ENCODE results near the gene SYNE3. TPM values are rescaled to one million over a fixed set of nuclear protein-coding genes. Genes with fewer than 3 reads are reported as not detected.

The SYNE3 gene
- total RNA-seq, 1 experiment from 2014 or later, result 6.2 TPM

DNA sequence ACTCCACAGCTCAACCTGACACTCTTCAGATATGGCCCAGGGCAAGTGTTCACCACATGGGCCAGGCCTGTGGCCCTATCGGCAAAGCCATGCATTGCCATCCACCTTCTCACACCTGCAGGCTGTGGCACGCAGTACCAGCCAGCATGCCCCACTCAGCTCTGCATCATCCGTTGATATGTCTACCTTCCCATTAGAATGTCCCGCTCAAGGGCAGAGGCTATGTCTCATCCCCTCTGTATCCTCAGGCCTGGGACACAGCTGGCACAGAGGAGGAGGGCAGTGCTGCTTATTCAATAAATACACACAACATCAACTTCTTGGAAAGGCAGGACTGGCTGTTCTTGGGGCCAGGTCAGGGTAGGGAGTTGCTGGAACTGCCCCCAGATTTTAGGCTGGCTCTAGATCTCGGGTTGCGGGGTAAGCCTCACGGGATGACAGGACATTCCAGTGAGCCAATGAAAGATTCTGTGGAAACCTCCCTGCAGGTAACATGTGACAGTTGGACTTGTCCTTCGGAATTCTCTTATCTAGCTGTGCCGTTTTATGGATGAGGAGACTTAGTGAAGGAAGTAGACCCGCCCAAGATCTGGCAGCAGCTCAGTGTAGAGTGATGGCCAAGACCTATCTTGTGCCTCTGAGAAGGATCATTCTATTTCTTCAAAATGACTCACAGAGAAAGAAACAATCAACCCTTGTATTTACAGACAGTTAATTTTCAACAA is 25.6 kb downstream of the SYNE3 start:
- no peaks in the 10 kb centered on the region for H3K36me3 ChIP-seq (ENCODE audit: control insufficient read depth, insufficient read depth, low read length)
- no peak for ATAC-seq
- H3K27me3 ChIP-seq (ENCODE audit: control insufficient read depth, insufficient read depth, low read length), result no peaks in the 10 kb centered on the region
- no peak overlapping the region for H3K27ac ChIP-seq (ENCODE audit: low read length)
- no peak overlapping the region for H3K4me3 ChIP-seq (ENCODE audit: low read depth in 2 of 2, low read length in 2 of 2)
- H3K9me3 ChIP-seq (ENCODE audit: control insufficient read depth, insufficient read depth, low read depth, low read length), result no peaks in the 10 kb centered on the region
- ChIA-PET POLR2A (no interaction called here), CTCF (no interaction called here)
- intact Hi-C loops (cut with micrococcal nuclease; ENCODE audit: unreplicated experiment), result no loop called here
- H3K4me1 ChIP-seq (ENCODE audit: control insufficient read depth, insufficient read depth, low read length), result no peaks in the 10 kb centered on the region
- in situ Hi-C loops (cut with HindIII; ENCODE audit: low pct_unique_long_range_greater_than_20kb, low sequenced_read_pairs), result no loop called here
- BruUV-seq (replicated peaks), result no TSS peak
- TF ChIP-seq, protein P1, sequence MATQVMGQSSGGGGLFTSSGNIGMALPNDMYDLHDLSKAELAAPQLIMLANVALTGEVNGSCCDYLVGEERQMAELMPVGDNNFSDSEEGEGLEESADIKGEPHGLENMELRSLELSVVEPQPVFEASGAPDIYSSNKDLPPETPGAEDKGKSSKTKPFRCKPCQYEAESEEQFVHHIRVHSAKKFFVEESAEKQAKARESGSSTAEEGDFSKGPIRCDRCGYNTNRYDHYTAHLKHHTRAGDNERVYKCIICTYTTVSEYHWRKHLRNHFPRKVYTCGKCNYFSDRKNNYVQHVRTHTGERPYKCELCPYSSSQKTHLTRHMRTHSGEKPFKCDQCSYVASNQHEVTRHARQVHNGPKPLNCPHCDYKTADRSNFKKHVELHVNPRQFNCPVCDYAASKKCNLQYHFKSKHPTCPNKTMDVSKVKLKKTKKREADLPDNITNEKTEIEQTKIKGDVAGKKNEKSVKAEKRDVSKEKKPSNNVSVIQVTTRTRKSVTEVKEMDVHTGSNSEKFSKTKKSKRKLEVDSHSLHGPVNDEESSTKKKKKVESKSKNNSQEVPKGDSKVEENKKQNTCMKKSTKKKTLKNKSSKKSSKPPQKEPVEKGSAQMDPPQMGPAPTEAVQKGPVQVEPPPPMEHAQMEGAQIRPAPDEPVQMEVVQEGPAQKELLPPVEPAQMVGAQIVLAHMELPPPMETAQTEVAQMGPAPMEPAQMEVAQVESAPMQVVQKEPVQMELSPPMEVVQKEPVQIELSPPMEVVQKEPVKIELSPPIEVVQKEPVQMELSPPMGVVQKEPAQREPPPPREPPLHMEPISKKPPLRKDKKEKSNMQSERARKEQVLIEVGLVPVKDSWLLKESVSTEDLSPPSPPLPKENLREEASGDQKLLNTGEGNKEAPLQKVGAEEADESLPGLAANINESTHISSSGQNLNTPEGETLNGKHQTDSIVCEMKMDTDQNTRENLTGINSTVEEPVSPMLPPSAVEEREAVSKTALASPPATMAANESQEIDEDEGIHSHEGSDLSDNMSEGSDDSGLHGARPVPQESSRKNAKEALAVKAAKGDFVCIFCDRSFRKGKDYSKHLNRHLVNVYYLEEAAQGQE (IDR thresholded peaks at IDR 0.05; ENCODE audit: insufficient read depth in 1 of 2, low read depth in 2 of 2, low read length in 1 of 2), result no peak
- TF ChIP-seq, protein P2, sequence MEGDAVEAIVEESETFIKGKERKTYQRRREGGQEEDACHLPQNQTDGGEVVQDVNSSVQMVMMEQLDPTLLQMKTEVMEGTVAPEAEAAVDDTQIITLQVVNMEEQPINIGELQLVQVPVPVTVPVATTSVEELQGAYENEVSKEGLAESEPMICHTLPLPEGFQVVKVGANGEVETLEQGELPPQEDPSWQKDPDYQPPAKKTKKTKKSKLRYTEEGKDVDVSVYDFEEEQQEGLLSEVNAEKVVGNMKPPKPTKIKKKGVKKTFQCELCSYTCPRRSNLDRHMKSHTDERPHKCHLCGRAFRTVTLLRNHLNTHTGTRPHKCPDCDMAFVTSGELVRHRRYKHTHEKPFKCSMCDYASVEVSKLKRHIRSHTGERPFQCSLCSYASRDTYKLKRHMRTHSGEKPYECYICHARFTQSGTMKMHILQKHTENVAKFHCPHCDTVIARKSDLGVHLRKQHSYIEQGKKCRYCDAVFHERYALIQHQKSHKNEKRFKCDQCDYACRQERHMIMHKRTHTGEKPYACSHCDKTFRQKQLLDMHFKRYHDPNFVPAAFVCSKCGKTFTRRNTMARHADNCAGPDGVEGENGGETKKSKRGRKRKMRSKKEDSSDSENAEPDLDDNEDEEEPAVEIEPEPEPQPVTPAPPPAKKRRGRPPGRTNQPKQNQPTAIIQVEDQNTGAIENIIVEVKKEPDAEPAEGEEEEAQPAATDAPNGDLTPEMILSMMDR (IDR thresholded peaks at IDR 0.05), result no peak
- TF ChIP-seq POLR2AphosphoS5 (IDR thresholded peaks at IDR 0.05; ENCODE audit: low read depth, low read length), result no peak
- TF ChIP-seq TCF7L2 (IDR thresholded peaks at IDR 0.05; ENCODE audit: low read depth, low read length), result no peak
- no peak for DNase-seq (ENCODE audit: low read depth, low spot score)

GRCh38 chr14:95490138-95490509 is 26.3 kb downstream of the SYNE3 start:
- no peaks in the 10 kb centered on the region for H3K9me3 ChIP-seq (ENCODE audit: control insufficient read depth, insufficient read depth, low read depth, low read length)
- in situ Hi-C loops (cut with HindIII; ENCODE audit: low pct_unique_long_range_greater_than_20kb, low sequenced_read_pairs) (no loop called here), intact Hi-C loops (cut with micrococcal nuclease; ENCODE audit: unreplicated experiment) (no loop called here)
- H3K4me1 ChIP-seq (ENCODE audit: control insufficient read depth, insufficient read depth, low read length), result no peaks in the 10 kb centered on the region
- no peaks in the 10 kb centered on the region for H3K36me3 ChIP-seq (ENCODE audit: control insufficient read depth, insufficient read depth, low read length)
- H3K4me3 ChIP-seq (ENCODE audit: low read depth in 2 of 2, low read length in 2 of 2), result no peak overlapping the region
- H3K27ac ChIP-seq (ENCODE audit: low read length), result no peak overlapping the region
- no peaks in the 10 kb centered on the region for H3K27me3 ChIP-seq (ENCODE audit: control insufficient read depth, insufficient read depth, low read length)
- ChIA-PET POLR2A (no interaction called here), CTCF (no interaction called here)
- no TSS peak for BruUV-seq (replicated peaks)
- no peak for ATAC-seq
- TF ChIP-seq, protein P1 (IDR thresholded peaks at IDR 0.05; ENCODE audit: insufficient read depth in 1 of 2, low read depth in 2 of 2, low read length in 1 of 2), result no peak
- no peak for TF ChIP-seq TCF7L2 (IDR thresholded peaks at IDR 0.05; ENCODE audit: low read depth, low read length)
- no peak for TF ChIP-seq SIN3A (IDR thresholded peaks at IDR 0.05; ENCODE audit: borderline replicate concordance, insufficient read depth, low read depth, low read length)
- TF ChIP-seq, protein P2 (IDR thresholded peaks at IDR 0.05), result no peak
- TF ChIP-seq POLR2AphosphoS5 (IDR thresholded peaks at IDR 0.05; ENCODE audit: low read depth, low read length), result no peak
- no peak for DNase-seq (ENCODE audit: low read depth, low spot score)
